Activated CD8-positive, alpha-beta memory T cell treated with anti-CD3 and anti-CD28 coated beads for 24 hours (primary cell): ENCODE measurements around the gene RECQL5.
"Not testable (repeated sequence)": the region's sequence is repeated elsewhere in the genome, so short reads cannot be mapped to it uniquely, and the experiment has no call there.

Experiments
- DNase-seq: peaks from one replicate; pipeline ENCODE4 v3.0.0-alpha.2; 2020

Gene RECQL5

DNA sequence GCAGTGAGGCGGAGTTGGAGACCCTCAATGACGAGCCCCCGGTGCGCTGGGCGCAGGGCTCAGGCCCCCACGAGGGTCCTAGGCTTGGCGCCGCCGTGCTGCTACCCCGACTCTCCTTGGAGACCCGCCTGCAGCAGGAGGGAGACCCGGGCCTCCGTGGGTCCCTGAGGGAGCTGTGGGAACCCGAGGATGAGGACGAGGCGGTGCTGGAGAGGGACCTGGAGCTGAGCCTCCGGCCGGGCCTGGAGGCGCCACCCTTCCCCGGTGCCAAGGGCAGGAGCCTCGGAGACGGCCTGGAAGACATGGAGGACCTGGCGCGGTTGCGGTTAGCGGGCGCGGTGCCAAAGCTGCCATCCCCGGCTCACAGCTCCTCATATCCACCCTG is 77.0 kb downstream of the RECQL5 start:
- DNase-seq, result no peak

- DNase-seq, result peak; percentile 96
Measured at GRCh38 chr17:75589012-75589918, 77.7 kb downstream of the RECQL5 start.

DNA sequence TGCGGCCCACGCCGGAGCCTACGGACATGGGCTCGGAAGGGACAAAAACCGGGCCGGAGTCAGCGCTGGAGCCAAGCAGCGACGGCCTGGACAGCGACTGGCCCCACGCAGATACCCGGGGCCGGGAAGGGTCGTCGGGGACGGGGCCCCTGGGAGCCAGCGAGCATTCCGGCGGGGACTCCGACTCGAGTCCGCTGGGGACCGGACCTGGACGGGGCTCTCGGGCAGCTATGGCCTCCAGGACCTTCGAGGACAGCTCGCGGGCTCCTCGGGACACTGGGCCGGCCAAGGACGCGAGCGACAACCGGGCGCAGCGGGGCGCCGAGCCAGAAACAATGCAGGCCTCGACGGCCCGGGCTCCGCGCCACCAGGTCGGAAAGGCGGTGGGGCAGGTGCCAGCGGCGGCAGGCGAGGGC is 78.3 kb downstream of the RECQL5 start:
- no peak for DNase-seq

DNA sequence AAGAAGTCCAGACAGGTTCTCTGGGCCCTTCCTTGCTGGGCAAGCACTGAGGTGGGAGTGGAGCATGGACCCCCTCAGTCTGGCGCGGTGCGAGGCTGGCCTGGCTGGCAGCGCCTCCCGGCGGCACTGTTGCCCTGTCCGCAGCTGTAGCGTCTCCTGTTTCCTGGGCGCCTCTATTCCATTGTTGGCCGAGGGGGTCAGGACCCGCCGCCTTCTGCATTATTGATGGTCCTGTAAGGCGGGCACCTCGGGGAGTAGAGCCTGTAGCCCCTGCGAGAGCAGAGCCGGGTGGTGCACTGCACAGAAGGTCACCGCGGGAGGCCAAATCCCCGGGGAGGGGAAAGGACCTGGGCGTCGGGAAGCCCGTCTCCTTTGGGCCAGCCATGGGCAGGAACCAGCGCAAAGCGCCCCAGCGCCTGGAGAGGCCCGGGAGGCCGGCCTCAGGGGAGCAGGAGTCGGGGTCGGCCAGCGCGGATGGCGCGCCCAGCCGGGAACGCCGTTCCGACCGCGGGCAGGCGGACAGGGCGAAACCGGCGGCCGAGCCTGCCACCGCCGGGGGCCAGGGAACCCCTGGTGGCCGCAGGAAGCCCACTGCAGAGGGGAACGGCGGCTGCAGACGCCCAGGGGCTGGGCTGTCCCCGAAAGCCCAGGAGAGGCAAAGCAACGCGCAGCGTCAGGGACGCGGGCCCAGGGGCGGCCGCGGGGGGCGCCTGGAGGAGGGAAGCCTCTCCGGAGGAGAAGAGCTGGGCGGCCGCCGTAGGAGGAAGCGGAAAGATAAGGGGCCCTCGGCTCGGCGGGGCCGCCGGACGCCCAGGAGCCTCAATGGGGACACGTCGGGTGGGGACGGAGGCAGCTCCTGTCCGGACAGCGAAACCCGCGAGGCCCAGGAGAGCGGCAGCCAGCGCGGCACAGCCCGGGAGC is 79.0 kb downstream of the RECQL5 start, which contains the start of gene MYO15B:
Gene MYO15B (plus strand): TSS at position 126 of the 921 bp plus-strand sequence. CDS start 258 bp downstream, at position 384.
- peak; percentile 87 for DNase-seq

DNA sequence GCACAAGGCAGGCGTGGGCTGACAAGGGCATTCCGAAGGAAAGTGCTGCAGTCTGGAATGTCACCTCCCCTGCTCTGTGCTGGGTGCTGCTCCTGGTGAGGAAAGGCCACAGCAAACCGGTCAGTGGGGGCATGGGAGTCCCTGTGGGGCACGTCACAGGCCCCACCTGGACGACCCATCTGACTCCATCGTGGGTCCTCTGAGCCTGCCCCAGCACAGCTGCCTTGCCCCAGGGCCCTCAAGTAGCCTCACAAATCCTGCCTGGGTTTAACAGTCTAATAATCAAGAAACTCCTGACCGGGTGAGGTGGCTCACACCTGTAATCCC is 82.1 kb downstream of the RECQL5 start:
- no peak for DNase-seq

DNA sequence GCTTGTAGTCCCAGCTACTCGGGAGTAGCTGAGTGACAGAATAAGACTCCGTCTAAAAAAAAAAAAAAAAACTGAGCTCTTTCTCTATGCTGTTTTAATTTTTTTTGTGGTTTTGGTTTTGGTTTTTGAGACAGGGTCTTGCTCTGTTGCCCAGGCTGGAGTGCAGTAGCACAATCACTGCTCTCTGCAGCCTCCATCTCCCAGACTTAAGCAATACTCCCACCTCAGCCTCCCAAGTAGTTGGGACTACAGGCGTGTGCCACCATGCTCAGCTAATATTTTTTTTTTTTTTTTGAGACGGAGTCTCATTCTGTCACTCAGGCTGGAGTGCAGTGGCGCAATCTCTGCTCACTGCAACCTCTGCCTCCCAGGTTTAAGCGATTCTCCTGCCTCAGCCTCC is 83.8 kb downstream of the RECQL5 start:
- DNase-seq, result not testable (repeated sequence)

DNA sequence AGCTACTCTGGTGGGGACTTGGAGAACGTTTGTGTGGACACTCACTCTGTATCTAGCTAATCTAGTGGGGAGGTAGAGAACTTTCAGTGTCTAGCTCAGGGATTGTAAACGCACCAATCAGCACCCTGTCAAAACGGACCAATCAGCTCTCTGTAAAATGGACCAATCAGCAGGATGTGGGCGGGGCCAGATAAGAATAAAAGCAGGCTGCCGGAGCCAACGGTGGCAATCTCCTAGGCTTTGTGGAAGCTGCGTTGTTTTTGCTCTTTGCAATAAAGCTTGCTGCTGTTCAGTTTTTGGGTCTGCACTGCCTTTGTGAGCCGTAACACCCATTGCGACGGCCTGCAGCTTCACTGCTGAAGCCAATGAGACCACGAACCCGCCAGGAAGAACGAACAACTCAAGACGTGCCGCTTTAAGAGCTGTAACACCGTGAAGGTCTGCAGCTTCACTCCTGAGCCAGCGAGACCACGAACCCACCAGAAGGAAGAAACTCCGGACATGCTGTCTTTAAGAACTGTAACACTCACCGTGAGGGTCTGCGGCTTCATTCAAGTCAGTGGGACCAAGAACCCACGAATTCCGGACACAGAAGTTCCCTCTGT is 85.7 kb downstream of the RECQL5 start:
- DNase-seq, result peak; percentile 85
